ENCODE results near the gene TMEM182. TPM values are rescaled to one million over a fixed set of nuclear protein-coding genes. Genes with fewer than 3 reads are reported as not detected.

Gene TMEM182, protein sequence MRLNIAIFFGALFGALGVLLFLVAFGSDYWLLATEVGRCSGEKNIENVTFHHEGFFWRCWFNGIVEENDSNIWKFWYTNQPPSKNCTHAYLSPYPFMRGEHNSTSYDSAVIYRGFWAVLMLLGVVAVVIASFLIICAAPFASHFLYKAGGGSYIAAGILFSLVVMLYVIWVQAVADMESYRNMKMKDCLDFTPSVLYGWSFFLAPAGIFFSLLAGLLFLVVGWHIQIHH
- 1 to 10 TPM; 1.7 to 2.1 TPM for total RNA-seq

DNA sequence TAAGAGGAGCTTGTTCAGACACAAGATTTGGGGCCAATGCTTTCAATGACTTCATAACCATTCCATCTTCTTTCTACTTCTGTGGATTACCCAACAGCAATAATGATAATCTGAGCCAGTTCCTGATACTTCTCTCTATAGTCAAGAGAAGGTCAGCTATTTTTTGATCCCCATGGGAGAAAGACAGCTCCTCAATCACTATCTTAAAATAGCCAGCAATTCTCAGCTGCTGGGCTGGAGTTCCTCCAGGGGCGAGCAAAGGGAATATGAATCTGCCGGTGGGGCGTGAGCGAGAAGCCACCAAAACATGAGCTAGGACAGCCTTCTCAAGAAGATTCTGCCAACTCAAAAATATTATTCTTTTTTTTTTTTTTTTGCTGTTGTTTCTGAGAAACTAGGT is at the start of gene TMEM182:
TSS of gene TMEM182 (plus strand) at position 269 of the 400 bp plus-strand sequence. CDS start 187 bp downstream, outside the sequence.

Other genes starting within 250 kb of the TMEM182 start
- gene SLC9A2, start 142.5 kb upstream of the TMEM182 start, total RNA-seq = not detected

Measured in melanocyte of skin (primary cell).